ENCODE results near the gene HNRNPH2.

- TF ChIP-seq CTCF (optimal IDR thresholded peaks at IDR 0.05 in 1 of 3, IDR thresholded peaks at IDR 0.05 in 1 of 3, conservative IDR thresholded peaks at IDR 0.05 in 1 of 3; ENCODE audit: extremely low read depth in 1 of 3, insufficient read depth in 2 of 3, low read length in 3 of 3), result no peak
- TF ChIP-seq EZH2 (IDR thresholded peaks at IDR 0.05; ENCODE audit: low read length), result no peak
These were observed 4.0 kb downstream of the HNRNPH2 start for GRCh38 chrX:101411984-101412383.
